ENCODE data around the gene DCAF6.
"Not testable (repeated sequence)": the region's sequence is repeated elsewhere in the genome, so short reads cannot be mapped to it uniquely, and the experiment has no call there.

DCAF6 gene

DNA sequence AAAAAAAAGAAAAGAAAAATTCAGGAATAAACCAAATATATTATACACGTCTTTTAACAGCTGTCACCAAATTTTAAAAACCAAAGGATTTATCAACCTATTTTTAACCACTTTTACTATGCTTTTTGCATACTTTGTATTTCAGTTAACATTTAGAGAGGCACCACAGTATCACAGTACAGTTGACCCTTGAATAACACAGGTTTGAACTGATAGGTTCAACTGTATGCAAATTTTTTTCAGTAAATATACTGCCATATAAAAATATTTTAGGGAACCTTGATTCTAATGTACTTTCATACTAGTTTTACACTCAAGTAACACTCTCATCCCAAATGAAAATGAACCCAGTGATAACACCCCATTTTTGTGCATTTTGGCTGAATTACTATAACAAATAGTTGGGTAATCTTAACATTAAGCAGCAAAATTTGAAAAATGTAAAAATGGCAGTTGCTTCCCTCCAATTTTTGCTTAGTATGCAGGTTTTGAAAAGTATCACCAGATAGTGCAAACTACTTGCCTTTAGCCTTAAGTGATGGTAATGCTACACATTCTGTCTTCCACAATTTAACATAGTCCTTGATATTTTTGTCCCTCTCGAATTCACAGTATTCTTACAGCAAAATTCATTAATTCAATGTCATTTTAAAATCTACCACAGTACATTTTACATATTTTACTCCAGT, 11.8 kb upstream of the DCAF6 start:
- DNase-seq: no peak

DNA sequence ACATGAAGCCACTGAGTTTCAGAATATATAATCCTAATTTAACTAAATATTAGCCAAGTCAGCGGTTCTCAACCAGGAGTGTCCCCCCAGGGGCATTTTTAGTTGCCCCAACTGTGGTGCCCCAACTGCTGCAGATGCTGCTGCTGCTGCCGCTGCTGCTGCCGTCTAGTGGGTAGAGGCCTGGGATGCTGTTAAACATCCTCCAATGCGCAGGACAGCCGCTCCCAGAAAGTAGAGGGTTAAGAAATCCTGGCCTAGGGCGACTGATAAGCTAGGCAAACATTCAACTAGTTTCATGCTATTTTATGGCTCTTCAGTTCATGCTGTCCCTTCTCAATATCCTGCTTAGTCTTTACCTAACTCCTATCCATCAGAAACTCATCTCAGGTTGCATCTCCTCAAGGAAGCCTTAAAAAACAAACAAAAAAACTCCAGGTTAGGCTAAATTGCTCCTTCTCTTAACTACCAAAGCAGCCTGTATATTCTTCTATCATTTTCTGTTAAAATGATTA, 9.9 kb upstream of the DCAF6 start:
- DNase-seq: no peak

DNA sequence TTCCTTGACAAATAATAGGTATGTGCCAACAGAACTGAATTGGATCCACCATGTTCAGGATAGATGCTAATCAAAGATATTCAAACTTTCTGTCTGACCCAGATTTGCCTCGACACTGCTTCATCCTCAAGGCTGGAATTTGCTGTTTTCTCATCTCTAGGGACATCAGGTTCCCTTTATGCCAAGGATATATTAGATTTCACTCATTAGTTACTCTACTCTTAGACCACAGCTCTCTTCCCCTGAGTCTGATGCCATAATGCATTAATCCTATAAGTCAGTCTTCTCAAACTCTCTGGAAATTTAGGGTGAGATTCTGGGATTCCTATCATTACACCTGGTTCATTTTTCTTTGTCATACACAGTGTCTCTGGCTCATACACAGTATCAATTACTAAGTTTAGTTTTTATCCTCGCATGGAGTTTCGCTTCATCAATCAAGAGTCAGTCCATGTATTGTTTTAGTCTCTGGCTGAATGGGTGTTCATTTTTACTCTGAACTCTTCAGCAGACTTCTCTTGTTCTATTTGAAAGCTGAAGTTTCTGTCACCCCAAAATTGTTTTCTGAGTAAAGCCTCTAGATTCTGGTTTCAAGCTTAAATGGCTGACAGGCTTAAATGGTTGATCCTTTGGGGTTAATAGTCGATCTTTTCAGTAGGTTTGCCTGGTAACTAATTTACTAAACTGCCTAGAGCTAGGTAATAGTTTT, 9.3 kb upstream of the DCAF6 start:
- no peak for DNase-seq

DNA sequence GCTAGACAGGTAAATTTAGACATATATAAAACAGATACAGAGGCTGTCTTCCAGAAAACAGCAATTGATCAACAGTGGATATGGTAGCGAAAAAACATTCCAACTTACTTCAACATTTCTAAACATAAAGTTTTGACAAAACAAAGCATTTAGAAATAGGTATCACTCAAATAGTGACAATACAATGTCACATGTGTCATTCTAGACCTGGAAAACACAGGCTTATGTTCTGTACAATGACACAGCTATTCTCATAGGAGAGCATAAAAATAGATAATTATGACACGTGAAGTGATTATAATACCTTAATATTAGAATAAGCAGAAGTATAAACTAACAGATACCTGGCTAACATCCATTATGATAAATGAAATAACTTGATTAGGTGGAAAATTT, 8.0 kb upstream of the DCAF6 start:
- DNase-seq: no peak

DNA sequence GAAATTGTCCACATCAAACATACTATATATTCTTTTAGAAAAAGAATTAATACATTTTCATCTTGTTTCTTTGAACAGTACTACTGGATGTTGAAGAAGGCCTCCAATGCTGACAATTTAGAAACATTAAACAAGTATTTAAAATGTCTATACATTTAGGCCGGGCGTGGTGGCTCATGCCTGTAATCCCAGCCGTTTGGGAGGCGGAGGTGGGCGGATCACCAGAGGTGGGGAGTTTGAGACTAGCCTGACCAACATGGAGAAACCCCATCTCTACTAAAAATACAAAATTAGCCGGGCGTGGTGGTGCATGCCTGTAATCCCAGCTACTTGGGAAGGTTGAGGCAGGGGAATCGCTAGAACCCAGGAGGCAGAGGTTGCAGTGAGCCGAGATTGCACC, 7.6 kb upstream of the DCAF6 start:
- DNase-seq: not testable (repeated sequence)

DNA sequence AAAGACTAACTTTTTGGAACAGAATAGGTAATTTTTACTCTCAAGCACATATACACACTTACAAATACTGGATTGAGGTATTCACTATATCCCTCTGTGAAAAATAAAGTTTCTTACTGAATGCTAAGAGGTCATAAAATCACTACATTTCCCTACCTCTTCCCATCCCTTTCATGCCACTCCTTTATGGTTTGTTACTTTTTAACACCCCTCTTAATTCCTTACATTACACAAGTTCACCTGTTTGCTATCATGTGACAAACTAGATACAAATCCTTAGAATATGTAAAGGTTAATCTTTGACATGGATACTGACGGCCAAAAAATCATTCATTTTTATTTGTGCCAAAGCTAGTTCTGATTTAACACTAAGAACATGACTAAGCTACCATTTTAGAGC, 6.8 kb upstream of the DCAF6 start:
- no peak for DNase-seq

DNA sequence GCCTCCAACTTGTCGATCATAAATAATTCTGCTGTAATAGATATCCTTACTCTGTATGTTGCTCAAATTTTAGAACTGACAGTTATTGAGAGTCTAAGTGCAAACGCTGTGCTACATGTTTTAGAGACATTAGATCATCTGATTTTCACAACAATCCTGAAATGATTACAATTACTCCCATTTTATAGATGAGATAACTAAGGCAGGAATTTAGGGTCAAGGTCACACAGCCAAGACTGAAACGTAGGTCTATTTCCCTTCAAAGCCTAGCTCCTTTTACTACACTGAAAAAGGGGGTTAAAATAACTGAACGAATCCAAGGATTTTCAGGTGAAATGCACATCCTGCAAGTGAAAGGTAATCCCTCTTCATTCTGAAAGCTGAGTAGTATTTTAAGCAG, 2.7 kb upstream of the DCAF6 start:
- no peak for DNase-seq

DNA sequence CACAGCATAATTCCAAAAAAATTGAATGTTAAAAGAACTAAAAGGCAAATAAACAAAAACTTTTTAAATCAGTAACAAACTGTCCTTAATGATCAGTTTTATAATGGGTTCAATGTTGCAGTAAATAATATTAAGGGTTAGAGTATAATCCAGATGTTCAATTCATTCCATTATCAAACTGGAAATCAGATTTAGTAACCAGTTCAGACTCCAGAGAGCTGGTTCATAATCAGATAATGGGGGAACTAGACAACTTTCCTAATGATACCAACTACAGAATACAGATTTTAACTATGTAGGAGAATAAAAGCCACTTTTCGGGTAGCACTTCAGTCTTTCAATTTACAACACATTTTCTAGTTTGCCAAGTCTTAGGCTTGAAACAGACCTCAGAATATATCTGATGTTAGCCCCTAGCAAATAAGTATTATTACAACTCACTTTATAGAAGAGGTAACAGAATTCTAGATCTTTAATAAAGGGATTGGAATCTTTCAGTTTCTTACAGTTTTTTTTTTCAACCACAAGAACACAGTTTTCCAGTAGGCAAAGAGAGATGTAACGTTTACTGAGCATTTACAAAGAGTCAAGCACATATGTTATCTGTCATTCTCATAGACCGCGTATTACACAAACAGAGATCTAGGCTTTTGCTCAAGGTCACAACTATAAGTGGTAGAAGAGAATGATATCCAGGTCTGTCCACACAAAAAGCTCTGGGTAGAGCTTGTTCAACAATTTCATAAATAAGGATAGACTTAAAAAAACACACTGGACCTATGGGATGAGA, 1.9 kb upstream of the DCAF6 start:
- DNase-seq: no peak

DNA sequence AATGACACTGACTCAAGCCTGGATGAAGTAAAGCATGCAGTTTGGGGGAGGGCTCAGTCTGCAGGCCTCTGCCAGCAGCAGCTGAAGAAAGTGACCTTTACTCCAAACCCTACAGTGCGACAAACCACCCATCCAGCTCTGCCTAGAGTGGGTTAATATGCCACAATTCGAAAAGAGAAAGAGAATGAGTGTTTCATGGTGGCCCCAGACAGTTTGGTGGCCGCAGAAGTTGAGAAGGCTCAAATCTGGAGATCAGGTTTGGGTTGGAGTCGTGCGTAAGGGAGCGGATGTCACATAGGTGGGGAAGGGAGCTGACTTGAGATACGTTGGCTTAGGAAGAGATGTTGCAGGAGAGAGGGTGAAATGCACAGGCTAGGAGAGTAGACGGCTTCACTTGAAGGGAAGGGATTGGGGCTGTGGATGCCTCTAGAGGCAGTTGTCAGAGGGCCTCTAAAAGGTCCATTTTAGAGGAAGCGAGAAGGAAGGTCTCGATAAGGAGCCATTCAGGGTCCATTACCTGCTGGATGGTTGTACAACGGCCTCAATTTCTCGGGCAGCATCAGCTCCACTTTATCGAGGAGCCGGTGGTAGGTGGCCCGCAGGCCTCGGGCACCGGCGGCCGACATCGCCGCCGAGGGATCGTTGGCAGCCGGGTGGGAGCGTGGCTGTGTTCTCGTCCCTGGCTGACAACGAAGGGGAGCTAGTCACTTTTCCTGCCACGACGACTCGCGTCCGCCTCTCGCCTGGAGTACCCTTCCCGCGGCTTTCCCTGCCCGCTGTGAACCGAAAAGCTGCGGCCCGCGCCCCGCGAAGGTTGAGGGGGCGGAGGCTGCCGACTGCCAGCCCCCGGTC, 1.0 kb upstream of the DCAF6 start:
- DNase-seq: peak; percentile 17

DNA sequence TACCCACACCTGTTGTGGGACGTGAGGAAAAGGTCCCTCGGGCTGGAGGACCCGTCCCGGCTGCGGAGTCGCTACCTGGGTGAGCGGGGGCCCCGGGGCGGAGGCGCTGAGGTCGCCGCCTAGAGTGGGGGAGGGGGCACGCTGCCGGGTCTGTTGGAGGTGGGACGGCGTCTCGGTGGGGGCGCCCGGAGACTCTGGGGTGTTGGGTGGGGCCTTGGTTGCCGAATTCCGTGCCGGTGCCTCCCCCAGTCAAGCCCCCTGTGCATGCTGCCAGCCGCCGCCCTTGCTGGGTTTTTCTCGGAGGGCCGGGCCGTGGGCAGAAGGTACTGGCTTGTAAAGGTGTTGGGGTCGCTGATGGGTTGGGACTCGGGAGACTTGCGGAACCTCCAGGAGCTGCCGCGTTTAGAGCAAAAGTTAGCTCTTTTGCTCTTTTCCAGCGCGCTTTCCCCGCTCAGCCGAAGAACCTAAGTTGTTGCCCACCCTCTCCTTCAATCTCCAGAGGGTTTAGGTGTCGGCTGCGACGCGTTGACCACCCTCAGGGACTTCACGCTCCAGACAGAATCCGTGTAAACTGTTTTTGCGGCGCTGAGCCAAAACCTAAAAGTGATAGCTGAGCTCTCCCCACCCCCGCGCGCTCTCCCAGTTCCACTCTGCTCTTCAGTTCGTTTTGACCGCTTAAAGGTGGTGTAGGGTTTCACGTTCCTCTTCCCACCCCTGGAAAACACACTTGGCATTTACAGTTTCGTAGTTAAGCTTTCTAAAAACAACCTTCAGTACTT, 636 bp downstream of the DCAF6 start, which contains the start of gene MPC2:
TSS of gene MPC2 (minus strand) at position 143 of the 779 bp plus-strand sequence. CDS start 1,231 bp downstream, outside the sequence.
- DNase-seq: peak; percentile 58

DNA sequence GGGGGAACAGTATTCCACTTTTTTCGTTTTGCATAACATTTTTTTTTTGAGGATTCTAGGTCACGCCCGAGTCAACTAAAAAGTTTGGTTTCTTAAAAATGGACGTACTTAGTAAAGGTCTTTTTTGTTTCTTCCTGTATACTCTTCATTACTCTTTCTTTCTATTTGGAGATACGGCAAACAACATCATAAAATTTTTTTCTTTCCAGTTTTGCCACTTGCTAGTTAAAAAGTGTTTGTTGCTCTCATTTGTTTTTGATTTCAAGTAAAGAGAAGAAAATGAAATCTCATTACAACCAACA, 1.2 kb downstream of the DCAF6 start:
- no peak for DNase-seq

DNA sequence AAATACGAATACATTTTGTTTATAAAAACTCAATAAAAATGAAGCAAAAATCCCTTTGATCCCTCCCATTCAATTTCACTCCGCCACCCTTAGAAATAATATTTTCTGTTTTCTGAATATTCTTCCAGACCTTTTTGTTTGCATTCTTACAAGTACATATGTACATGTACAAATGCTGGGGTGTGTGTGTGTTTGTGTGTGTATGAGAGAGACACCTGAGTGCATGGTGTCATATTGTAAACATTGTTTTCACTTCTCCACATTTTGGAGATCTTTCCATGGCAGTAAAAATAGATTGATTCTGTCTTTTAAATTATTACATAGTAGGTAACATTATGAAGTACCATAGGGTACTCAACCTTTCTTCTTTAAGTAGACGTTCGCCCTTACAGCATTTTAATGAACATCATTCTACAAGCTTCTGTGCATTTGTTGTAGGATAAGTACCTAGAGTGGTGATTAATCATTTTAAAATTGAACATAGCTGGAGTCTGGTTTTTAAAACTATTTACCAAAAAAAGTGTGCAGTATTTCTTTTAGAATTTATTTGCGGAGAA, 1.7 kb downstream of the DCAF6 start:
- DNase-seq: no peak

DNA sequence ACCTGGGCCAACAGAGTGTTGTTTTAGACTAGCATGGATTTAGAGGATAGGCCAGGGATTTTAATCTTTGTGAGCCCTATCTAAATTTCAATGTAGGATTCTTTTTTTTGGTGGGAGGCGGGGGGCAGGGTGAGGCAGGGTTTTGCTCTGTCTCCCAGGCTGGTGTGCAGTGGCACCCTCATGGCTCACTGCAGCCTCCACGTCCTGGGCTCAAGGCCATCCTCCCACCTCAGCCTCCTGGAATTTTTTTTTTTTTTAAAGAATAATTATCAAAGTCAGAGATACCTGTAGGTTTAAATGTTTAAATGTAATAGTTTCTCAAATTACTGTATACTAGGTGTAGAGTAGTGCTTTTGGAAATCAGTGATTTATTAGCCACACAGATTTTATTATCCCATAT, 3.8 kb downstream of the DCAF6 start:
- no peak for DNase-seq

DNA sequence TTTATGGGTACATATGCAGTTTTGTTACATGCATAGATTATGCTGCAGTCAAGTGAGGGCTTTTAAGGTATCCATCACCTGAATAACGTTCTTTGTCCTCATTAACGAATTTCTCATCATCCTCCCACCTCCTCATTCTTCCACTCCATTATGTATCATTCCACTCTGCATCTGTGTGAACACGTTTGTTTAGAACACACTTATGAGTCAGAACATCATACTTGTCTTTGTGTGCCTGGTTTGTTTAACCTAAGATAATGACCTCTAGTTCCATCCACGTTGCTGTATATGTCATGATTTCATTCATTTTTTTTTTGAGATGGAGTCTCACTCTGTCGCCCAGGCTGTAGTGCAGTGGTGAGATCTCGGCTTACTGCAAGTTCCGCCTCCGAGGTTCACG, 7.1 kb downstream of the DCAF6 start:
- DNase-seq: no peak

DNA sequence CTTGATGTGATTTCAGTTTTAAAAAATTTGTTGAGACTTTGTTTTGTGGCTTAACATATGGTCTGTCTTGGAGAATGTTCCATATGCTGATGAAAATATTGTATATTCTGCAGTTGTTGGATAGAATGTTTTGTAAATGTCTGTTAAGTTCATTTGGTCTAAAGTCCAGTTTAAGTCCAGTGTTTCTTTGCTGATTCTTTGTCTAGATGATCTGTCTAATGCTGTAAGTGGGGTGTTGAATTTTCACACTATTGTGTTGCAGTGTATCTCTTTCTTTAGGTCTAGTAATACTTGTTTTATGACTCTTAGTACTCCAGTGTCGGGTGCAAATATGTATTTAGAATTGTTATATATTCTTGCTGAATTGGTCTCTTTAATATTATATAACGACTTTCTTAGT, 11.2 kb downstream of the DCAF6 start:
- no peak for DNase-seq

DNA sequence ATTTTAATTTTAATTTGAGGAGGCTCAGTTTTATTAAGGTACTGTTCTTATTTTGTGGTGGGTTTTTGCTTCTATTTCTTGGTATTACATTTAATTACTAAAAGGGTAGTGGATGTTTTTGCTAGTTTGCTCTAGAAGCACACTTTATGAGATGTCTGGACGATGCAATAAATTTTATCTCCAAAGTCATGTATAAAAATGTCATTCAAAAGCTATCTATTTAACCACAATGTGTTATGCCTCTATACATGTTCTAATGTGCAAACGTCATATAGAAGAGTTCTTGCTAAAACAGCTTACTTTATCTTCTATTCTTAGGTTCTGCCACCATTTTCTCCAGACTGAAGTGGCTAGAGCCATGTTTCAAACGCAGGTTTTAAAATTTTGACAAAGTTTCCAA, 13.3 kb downstream of the DCAF6 start:
- DNase-seq: no peak

DNA sequence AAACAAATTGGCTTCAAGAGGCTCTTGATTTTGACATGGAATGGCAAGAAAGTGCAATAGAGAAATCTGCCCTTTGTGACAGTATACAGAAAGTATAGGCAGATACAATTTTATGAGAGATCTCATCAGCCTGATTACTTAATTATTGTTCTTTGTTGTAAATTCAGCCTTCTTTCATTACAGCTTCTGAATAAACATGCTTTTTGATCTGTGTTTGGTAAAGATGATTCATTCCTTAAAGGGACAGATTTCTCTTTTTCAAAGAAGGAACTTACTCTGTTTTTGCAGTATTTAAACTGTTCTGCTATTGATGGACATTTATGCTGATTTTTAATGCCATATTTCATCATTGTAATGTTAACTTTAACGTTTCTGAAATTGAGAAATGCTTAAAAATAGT, 14.1 kb downstream of the DCAF6 start:
- no peak for DNase-seq

DNA sequence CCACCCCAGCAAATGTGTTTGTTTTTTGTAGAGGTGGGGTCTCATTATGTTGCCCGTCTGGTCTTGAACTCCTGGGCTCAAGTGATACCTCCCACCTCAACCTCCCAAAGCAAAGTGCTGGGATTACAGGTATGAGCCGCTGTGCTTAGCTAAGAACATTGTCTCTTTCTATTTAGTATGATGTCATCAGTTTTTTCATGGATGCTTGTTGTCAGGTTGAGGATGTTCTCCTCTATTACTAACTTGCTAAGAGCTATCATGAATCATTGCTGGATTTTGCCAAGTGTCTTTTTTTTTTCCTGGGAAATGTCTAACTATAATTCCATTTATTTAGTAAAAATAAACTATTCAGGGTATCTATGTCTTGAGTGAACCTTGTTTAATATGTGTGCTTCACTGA, 19.4 kb downstream of the DCAF6 start:
- no peak for DNase-seq

DNA sequence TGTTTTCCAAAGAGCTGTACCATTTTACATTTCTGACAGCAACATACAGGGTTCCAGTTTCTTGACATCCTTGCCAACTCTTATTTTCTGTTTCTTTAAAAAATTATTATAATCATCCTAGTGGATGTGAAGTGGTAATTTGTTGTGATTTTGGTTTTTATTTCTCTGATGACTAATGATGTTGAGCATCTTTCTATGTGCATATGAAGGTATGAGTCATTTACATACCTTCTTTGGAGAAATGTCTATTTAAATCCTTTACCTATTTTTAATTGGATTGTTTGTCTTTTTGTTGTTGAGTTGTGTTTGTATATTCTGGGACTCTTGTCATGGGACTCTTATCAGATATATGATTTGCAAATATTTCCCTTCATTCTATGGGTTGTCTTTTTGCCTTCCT, 21.2 kb downstream of the DCAF6 start:
- DNase-seq: no peak

DNA sequence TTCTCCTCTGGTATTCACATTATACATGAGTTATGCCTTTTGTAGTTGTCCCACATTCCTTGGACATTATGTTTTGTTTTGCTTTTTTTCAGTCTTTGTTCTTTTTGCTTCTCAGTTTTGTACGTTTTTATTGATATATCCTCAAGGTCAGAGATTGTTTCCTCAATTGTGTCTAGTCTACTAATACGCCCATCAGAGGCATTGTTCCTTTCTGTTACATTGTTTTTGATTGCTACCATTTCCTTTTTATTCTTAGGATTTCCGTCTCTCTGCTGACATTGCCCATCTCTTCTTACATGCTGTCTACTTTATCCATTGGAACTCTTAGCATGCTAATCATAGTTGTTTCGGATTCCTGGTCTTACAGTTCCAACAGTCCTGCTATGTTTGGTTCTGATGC, 28.2 kb downstream of the DCAF6 start:
- no peak for DNase-seq

DNA sequence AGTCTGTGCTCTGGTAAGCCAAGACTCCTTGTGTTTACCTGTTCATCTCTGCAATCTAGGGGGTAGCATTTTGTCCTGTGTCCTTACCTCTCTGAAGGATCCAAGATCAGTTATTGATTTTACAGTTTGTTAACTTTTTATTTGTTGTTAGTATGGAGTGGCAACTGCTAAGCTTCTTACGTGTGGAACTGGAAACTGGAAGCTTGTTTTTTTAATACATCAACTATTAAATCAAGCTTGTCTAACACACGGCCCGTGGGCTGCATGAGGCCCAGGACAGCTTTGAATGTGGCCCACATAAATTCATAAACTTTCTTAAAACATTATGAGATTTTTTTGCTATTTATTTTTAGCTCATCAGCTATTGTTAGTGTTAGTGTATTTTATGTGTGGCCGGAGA, 29.6 kb downstream of the DCAF6 start:
- DNase-seq: no peak

DNA sequence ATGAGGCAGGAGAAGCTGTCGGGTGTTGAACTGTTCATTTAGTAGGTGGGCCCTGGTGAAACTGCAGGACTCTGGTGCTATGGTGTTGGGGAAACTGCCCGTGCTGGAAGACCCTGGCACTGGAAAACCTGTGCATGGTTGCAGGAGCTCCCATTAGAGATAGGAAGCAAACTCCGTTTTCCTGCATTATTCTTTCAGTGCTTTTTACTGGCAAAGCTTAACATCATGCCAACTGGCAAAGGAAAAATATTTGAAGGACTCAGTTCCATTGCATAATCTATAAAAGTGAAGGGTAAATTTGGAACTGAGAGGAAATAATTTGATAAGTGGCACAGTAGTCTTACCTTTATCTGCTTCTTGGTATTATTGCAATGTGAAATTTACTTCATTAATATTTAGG, 32.1 kb downstream of the DCAF6 start:
- DNase-seq: no peak
